HepG2 (cell line): ENCODE results near the gene CCDC157. TPM values are rescaled to one million over a fixed set of nuclear protein-coding genes. Genes with fewer than 3 reads are reported as not detected.

Experiments used
- AKAP8 ChIP-seq: sonication (generic); formaldehyde crosslinking; IDR thresholded peaks from 2 replicates; pipeline ENCODE4 v1.5.1; 2020; ENCODE audit warnings: mild to moderate bottlenecking, missing genetic modification reagents
- ELF3 ChIP-seq: IDR thresholded peaks from 2 replicates; pipeline ENCODE4 v1.6.1; 2016; ENCODE audit warnings: missing genetic modification reagents, missing compliant biosample characterization
- FOXM1 ChIP-seq: sonication (generic); formaldehyde crosslinking; IDR thresholded peaks from 2 replicates; pipeline ENCODE4 v1.5.0; 2020; ENCODE audit warnings: missing genetic modification reagents
- IRX3 ChIP-seq: sonication (generic); formaldehyde crosslinking; IDR thresholded peaks from 2 replicates; pipeline ENCODE4 v1.8.1; 2023; ENCODE audit warnings: mild to moderate bottlenecking, low read depth, missing genetic modification reagents, borderline replicate concordance
- JUND ChIP-seq: sonication (generic); formaldehyde crosslinking; IDR thresholded peaks from 2 replicates; pipeline ENCODE4 v1.8.0; 2022; ENCODE audit warnings: mild to moderate bottlenecking, missing genetic modification reagents
- KDM2A ChIP-seq: sonication (generic); formaldehyde crosslinking; IDR thresholded peaks from 2 replicates; pipeline ENCODE4 v1.4.0; 2020; ENCODE audit warnings: low read depth, missing genetic modification reagents, borderline replicate concordance
- MAZ ChIP-seq, 2 experiments: sonication (generic) in 1 of 2; formaldehyde crosslinking in 1 of 2; IDR thresholded peaks; 2 replicates each; pipeline versions ENCODE4 v1.5.0 to v1.6.1; 2012 to 2020; ENCODE audit warnings: low read depth in 2 of 2, mild to moderate bottlenecking in 2 of 2, borderline replicate concordance in 1 of 2, improper control_type of control experiment in 1 of 2, low read length in 1 of 2, missing genetic modification reagents in 1 of 2, moderate library complexity in 1 of 2
- MIER3 ChIP-seq: IDR thresholded peaks from 2 replicates; pipeline ENCODE4 v1.6.1; 2016; ENCODE audit warnings: missing compliant biosample characterization, borderline replicate concordance
- NCOA1 ChIP-seq: sonication (generic); formaldehyde crosslinking; IDR thresholded peaks from 2 replicates; pipeline ENCODE4 v1.9.0; 2021; ENCODE audit warnings: missing genetic modification reagents
- PRPF4 ChIP-seq: fragments of 200-400 bp; formaldehyde crosslinking; IDR thresholded peaks from 2 replicates; pipeline ENCODE4 v1.6.1; 2016; ENCODE audit warnings: low read length, low read depth; ENCODE audit not compliant: poor library complexity, severe bottlenecking
- RAD21 ChIP-seq: fragments of 450-650 bp; formaldehyde crosslinking; IDR thresholded peaks from 2 replicates; pipeline ENCODE4 v1.5.0; 2020; ENCODE audit warnings: mild to moderate bottlenecking
- RXRA ChIP-seq: sonication (generic); formaldehyde crosslinking; IDR thresholded peaks from 2 replicates; pipeline ENCODE4 v1.5.1; 2020; ENCODE audit warnings: missing genetic modification reagents
- RXRB ChIP-seq: IDR thresholded peaks from 2 replicates; pipeline ENCODE4 v1.6.1; 2016; ENCODE audit warnings: borderline replicate concordance, missing genetic modification reagents, missing compliant biosample characterization
- SETDB1 ChIP-seq: sonication (generic); formaldehyde crosslinking; IDR thresholded peaks from 2 replicates; pipeline ENCODE4 v1.5.1; 2020; ENCODE audit warnings: missing genetic modification reagents, mild to moderate bottlenecking, borderline replicate concordance
- SPEN ChIP-seq: sonication (generic); formaldehyde crosslinking; IDR thresholded peaks from 2 replicates; pipeline ENCODE4 v1.5.1; 2020; ENCODE audit warnings: low read depth, mild to moderate bottlenecking, missing genetic modification reagents
- SRF ChIP-seq: IDR thresholded peaks from 2 replicates; pipeline ENCODE4 v1.6.1; 2011; ENCODE audit warnings: mild to moderate bottlenecking, low read depth, low read length, moderate library complexity
- TFDP1 ChIP-seq: IDR thresholded peaks from 2 replicates; pipeline ENCODE4 v1.6.1; 2016; ENCODE audit warnings: missing compliant biosample characterization, missing genetic modification reagents, borderline replicate concordance
- U2AF1 ChIP-seq: fragments of 200-400 bp; formaldehyde crosslinking; optimal IDR thresholded peaks from 2 replicates; pipeline ENCODE3; 2017; ENCODE audit warnings: mild to moderate bottlenecking, low read depth, low read length
- ZBTB20 ChIP-seq: sonication (generic); formaldehyde crosslinking; IDR thresholded peaks from 2 replicates; pipeline ENCODE4 v1.8.1; 2023; ENCODE audit warnings: missing genetic modification reagents, low read depth, mild to moderate bottlenecking, borderline replicate concordance
- ZNF446 ChIP-seq: sonication (generic); formaldehyde crosslinking; IDR thresholded peaks from 2 replicates; pipeline ENCODE4 v1.5.0; 2020; ENCODE audit warnings: mild to moderate bottlenecking, missing genetic modification reagents
- ZNF451 ChIP-seq: sonication (generic); formaldehyde crosslinking; IDR thresholded peaks from 2 replicates; pipeline ENCODE4 v1.5.0; 2020; ENCODE audit warnings: mild to moderate bottlenecking, missing genetic modification reagents
- ZNF496 ChIP-seq: sonication (generic); formaldehyde crosslinking; IDR thresholded peaks from 2 replicates; pipeline ENCODE4 v1.8.1; 2023; ENCODE audit warnings: mild to moderate bottlenecking, moderate library complexity, missing genetic modification reagents; ENCODE audit not compliant: insufficient replicate concordance
- ZNF546 ChIP-seq: sonication (generic); formaldehyde crosslinking; conservative IDR thresholded peaks from 2 replicates; pipeline ENCODE4 v1.8.1; 2023; ENCODE audit warnings: mild to moderate bottlenecking, missing genetic modification reagents
- ZNF747 ChIP-seq: sonication (generic); formaldehyde crosslinking; IDR thresholded peaks from 2 replicates; pipeline ENCODE4 v1.8.1; 2023; ENCODE audit warnings: missing genetic modification reagents, mild to moderate bottlenecking, borderline replicate concordance
- ZSCAN22 ChIP-seq: sonication (generic); formaldehyde crosslinking; IDR thresholded peaks from 2 replicates; pipeline ENCODE4 v1.4.0; 2020; ENCODE audit warnings: mild to moderate bottlenecking, missing genetic modification reagents
- polyA plus RNA-seq, 8 experiments: library from polyadenylated mRNA; depleted of rRNA in 3 of 8; stranded (reverse) in 7 of 8; unstranded in 1 of 8; fragments of >200 nt; fragmentation: Illumina TruSeq in 4 of 8; extraction: Trizol in 4 of 8; gene quantifications; 2 replicates each; pipeline versions ENCODE4 v1.2.1 to v1.2.3, GENCODE V29; 2011 to 2016; ENCODE audit warnings: low read depth in 4 of 8, missing spikeins in 1 of 8, mixed read lengths in 1 of 8; ENCODE audit not compliant: insufficient read depth in 1 of 8
- total RNA-seq, 5 experiments: library from RNA; depleted of rRNA; stranded (reverse); fragments of >200 nt; fragmentation: Illumina TruSeq; extraction: Trizol; gene quantifications; 2 replicates each; pipeline ENCODE4 v1.2.3, GENCODE V29; 2016; ENCODE audit warnings: low read depth in 1 of 5
- TF ChIP-seq, protein P1 (sequence below): sonication (generic); formaldehyde crosslinking; IDR thresholded peaks from 2 replicates; pipeline ENCODE4 v1.8.1; 2023; ENCODE audit warnings: mild to moderate bottlenecking, missing genetic modification reagents

CCDC157 gene
- total and polyA plus RNA-seq, 2 of the 13 experiments (the other 11 are each of a cell fraction or from before 2014, with no cell fraction given) = 1.4 to 1.6 TPM

DNA sequence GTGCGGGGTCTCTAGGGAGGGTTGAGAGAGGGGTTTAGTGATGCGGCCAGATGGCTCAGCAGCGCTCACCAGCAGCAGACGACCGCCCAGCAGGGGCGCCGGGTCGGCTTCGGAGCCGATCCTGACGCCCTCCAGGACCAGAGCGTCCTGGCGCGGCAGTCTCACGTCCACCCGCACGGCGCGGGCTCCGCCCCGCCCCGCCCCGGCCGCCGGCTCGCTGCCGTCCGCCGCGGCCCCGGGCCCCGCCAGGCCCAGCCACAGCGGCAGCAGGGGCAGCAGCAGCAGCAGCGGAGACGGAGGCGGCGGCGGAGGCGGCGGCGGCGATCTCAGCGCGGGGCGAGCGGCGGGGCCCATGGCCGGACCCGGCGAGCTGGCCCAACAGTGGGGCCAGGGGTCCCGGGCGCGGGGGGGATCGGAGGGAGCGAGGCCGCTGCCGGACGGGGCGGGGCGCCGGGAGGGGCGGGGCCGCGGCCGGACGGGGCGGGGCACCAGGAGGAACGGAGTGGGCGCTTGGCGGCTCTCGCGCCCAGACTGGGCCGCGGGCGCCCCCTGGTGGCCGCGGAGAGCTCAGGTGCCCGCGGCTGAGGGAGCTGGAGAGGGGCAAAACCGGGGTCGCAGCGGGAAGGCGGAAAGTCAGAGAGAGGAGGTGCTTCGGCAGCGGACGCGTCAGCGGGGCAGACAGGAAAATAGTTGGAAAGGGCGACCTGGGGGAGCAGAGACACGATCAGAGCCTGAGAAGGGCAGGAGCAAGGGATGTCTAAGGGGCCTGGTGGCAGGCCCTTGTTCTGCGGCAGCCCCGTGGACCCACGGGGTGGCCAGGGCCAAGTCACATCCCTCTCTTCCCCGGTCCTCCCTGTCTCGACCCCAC is 30.4 kb downstream of the CCDC157 start, which contains the start of gene RNF215 (continued):
- TF ChIP-seq, protein P1, sequence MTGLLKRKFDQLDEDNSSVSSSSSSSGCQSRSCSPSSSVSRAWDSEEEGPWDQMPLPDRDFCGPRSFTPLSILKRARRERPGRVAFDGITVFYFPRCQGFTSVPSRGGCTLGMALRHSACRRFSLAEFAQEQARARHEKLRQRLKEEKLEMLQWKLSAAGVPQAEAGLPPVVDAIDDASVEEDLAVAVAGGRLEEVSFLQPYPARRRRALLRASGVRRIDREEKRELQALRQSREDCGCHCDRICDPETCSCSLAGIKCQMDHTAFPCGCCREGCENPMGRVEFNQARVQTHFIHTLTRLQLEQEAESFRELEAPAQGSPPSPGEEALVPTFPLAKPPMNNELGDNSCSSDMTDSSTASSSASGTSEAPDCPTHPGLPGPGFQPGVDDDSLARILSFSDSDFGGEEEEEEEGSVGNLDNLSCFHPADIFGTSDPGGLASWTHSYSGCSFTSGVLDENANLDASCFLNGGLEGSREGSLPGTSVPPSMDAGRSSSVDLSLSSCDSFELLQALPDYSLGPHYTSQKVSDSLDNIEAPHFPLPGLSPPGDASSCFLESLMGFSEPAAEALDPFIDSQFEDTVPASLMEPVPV (CRISPR knock-in tag) = 0 out of 2 replicates have a peak, but pooled peaks have one; percentile 16
- TF ChIP-seq ZNF451 (0 out of 2 replicates have a peak, but pooled peaks have one; percentile 29), SPEN (CRISPR knock-in tag) (0 out of 2 replicates have a peak, but pooled peaks have one; percentile 22), RXRA (no peak), ZSCAN22 (CRISPR knock-in tag) (peak; percentile 69; the same call in 1 of the 2 replicates), FOXM1 (no peak), IRX3 (CRISPR knock-in tag) (peak; percentile 52; the same call in 1 of the 2 replicates), ZBTB20 (CRISPR knock-in tag) (no peak), JUND (no peak), ZNF546 (CRISPR knock-in tag) (no peak), U2AF1 (no peak), ZNF747 (no peak), SETDB1 (CRISPR knock-in tag) (no peak), MAZ (IDR thresholded peaks at IDR 0.05; ENCODE audit: borderline replicate concordance, low read depth, low read length) (peak; percentile 58; the same call in 1 of the 2 replicates), MAZ (CRISPR knock-in tag; IDR thresholded peaks at IDR 0.05; ENCODE audit: low read depth) (0 out of 2 replicates have a peak, but pooled peaks have one; percentile 32), ZNF496 (CRISPR knock-in tag) (no peak), RXRB (0 out of 2 replicates have a peak, but pooled peaks have one; percentile 15), PRPF4 (no peak), TFDP1 (CRISPR knock-in tag) (peak; percentile 31; the same call in 1 of the 2 replicates), SRF (no peak), ZNF446 (CRISPR knock-in tag) (0 out of 2 replicates have a peak, but pooled peaks have one; percentile 10), AKAP8 (CRISPR knock-in tag) (no peak), KDM2A (CRISPR knock-in tag) (0 out of 2 replicates have a peak, but pooled peaks have one; percentile 40), ELF3 (CRISPR knock-in tag) (0 out of 2 replicates have a peak, but pooled peaks have one; percentile 18), MIER3 (CRISPR knock-in tag) (no peak), NCOA1 (CRISPR knock-in tag) (no peak), RAD21 (CRISPR knock-in tag) (peak; percentile 90)
